Stimulated activated CD8-positive, alpha-beta memory T cell treated with anti-CD3 and anti-CD28 coated beads, Interleukin-7, amount 100 ng/mL, for 24 hours (primary cell): Measurements from ENCODE around the gene LRRC8E.
"Not testable (repeated sequence)": the region's sequence is repeated elsewhere in the genome, so short reads cannot be mapped to it uniquely, and the experiment has no call there.

Source experiments
- DNase-seq: peaks from one replicate; pipeline ENCODE4 v3.0.0-alpha.2; 2020; ENCODE audit warnings: low read depth

The LRRC8E gene

DNA sequence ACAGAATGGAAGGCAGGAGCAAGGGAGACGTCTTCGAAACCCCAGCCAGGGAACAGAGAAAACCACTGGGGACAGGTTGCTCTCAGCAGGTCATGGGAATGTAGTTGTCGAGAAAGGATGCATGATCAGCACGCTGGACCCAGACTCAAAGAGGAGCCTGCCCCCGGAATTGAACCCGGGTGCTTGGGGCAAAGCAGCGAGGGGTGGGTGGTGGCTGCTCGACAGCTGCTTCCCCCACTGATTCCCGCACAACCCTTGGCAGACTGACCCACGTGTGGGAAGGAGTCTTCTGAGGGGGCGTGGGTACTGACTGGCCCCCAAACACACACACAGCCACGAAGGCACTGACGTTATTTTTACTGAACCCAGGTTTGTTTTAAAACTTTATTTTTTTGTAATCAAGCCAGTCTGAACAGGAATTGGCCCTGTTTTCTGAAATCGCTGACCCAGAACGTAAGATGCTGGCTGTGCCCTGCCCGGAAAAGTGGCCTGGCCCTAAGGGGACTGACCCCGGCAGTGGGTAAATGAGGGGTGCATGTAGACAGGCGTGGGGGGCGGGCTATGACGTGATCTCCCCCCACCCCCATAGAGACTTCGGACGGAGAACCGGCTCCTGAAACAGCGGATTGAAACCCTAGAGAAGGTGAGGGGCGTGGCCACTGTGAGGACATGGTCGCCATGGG lies 32.7 kb upstream of the LRRC8E start:
- DNase-seq, result no peak

- DNase-seq, result no peak
These were observed 32.2 kb upstream of the LRRC8E start for GRCh38 chr19:7856109-7856591.

GRCh38 chr19:7856679-7857663 lies 31.3 kb upstream of the LRRC8E start:
- DNase-seq, result no peak

DNA sequence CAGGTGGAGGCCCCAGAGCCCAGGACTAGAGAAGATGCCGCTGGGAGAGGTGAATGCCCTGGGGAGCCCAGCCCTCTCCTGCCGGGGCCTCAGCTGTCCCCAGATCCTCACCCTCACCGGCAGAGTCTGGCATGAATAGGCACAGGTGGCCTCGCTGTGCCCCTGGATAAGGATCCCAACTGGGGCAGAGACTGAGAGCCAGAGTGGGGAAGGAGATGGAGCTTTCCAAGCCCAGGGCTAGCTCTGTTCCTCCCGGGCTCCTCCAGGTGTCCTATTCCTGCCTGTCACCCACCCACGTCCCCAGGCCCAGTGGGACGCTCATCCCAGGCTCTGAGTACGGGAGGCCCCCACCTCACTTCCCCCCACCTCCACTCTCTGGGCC lies 30.6 kb upstream of the LRRC8E start:
- no peak for DNase-seq

DNA sequence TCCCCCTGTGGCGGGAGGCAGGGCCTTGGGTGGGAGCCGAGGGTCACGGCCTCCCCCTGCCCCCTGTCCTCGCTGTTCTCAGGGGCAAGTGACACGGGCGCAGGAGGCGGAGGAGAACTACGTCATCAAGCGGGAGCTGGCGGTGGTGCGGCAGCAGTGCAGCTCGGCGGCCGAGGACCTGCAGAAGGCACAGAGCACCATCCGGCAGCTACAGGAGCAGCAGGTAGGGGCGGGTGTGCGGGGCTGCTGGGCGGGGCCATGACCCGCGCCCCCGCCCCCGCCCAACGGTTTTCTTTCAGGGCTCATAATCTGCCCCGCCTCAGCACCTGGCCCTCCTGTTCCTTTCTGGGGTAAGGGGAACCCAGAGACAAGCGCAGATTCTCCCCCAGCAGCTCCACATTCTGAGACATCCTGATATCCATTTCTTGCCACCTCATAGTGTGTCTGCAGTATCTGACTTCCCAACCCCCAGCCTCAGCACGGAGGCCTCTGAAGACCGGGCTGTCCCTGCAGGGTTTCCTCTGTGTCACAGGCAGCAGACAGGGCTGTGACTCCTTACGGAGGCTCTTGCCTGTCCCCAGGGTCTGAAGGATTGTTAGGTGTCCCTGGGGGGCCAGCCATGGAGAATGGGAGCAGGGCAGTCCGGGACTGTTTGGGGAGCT lies 30.1 kb upstream of the LRRC8E start:
- DNase-seq, result no peak

DNA sequence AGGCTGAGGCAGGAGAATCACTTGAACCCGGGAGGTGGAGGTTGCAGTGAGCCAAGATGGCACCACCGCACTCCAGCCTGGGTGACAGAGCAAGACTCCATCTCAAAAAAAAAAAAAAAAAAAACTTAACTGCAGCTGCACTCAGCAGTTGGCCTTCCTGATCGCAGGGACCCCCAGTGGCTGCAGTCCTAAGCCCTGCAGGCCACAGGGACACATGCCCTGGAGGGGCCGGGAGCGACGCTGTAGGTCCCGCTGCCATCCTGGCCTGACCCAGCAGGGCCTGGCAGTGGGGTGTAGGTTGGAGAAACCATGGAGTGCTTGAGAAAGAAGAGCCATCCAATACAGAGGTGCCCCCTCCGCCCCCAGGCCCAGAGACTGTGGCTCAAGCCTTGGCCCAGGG lies 29.2 kb upstream of the LRRC8E start:
- not testable (repeated sequence) for DNase-seq

GRCh38 chr19:7859831-7860713 lies 28.2 kb upstream of the LRRC8E start:
- no peak for DNase-seq

DNA sequence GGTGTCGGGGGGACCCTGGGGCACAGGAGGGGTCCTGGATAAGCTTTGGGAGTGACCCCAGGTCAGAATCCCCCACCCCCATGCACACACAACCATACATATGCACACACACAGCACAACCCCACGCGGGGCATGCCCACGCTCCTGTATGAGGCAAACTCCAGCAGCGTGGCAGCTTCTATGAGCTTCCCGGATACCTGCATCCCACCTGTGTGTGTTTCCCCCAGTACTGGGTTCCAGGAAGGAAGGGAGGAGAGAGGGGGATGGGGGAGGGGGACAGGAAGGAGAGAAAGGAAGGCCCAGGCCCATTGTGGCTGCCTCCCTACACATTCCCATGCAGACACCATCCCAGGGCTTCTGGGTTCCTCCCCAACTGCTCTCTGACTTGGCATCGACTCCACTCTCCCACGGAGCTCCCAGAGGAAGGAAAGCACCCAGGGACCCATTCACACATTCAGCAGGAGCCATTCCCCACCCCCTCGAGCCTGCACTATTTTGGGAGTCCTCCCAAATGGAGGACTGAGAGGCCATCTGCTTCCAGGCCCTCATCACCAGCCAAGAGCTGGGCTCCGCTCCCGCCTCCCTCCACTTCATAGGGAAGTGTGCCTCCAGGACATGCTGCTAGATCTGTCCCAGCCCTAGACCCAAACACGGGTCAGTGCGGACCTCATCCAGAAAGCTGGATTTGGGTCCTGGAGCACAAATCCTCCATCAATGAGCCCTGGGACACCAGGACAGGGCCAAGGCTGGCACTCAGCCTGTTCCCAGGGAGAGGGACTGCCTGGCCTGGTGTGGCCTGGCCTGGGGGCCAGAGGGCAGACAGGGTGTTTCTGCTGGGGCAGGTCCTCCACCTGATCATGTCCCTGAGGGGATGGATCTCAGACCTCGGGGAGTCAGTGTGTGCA lies 27.3 kb upstream of the LRRC8E start:
- DNase-seq, result no peak

GRCh38 chr19:7861619-7862412 lies 26.5 kb upstream of the LRRC8E start:
- no peak for DNase-seq

- DNase-seq, result peak; percentile 41
These were observed 25.8 kb upstream of the LRRC8E start for GRCh38 chr19:7862413-7862951.

GRCh38 chr19:7863157-7863970 lies 24.9 kb upstream of the LRRC8E start:
- no peak for DNase-seq

DNA sequence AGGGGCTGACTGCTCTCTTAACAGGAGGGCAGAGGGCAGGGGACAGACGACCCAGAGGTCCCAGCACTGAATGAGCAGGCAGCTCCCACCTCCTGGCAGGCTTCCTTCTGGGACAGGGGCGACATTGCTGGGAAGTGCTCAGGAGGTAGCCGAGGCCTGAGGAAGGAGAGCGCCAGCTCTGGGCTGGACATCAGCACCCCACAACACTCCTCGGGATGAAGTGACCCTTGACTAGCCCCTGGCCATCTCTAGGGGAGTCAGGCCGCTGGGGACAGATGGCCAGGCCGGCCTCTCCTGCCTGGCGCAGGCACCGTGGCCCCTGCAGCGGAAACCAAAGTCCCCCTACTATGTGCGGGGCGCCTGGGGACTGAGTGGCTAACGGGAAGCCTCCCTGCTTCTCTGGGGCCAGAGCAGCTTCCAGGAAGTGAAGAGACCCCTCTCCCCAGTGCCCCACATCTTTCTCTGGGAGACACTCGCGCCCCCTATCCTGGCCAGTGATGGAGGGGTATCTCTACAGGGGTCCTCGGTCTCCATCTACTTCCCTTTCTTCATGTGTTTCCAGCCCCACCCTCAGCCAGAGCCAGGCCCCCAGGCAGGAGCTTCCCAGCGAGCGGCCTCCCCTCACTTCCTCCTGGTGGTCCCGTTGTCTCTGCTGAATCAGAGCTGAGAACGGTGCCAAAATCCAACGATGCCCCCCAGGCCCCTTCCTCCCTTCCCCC lies 24.2 kb upstream of the LRRC8E start:
- no peak for DNase-seq

DNA sequence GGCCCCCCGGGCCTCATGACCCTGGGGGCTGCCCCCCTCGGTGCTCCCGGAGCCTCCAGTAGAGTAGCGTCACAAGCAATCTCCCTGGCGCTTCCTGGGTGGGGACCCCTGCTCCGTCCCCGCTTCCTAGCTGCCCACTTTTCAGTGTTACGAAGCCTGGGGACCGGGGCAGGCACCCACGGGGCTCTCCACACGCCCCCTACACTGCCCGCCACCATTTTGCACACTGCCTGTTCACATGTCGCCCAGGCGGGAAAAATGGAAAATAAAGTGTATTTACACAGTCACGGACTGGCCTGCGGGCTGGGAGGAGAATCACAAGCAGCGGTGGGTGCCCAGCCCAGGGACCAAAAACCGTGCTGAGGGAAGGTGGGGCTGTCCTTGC lies 23.6 kb upstream of the LRRC8E start:
- DNase-seq, result no peak

DNA sequence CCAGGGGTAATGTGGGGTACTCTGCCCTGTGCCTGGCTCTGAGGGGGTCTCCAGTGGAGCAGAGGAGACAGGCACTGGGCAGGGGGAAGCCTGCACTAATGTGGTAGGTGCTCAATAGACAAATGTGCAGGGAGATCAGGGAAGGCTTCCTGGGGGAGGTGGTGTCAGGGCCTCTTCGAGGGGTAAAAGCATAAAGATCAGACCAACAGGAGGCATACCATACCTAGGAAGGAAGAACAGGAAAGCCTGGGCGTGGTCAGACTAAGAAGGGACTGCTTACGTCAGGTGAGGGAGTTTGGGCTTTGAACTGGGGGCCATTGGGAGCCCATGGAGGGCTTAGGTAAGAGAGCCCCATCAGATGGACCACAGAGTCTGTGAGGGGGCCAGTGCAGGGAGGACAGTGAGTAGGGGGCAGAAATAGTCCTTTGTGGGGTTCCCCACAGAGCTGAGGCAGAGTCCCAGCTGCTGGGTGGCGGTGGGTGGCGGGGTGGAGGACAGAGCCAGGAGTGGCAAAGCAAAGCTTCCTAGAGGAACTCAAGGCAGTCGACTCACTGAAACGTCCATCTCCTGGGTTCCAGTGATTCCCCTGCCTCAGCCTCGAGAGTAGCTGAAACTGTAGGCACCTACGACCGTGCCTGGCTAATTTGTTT lies 22.9 kb upstream of the LRRC8E start:
- no peak for DNase-seq

GRCh38 chr19:7866399-7867091 lies 21.8 kb upstream of the LRRC8E start:
- no peak for DNase-seq

GRCh38 chr19:7867092-7867844 lies 21.0 kb upstream of the LRRC8E start:
- DNase-seq, result no peak
